Neural progenitor cell (in vitro differentiated cells): ENCODE results near the gene DNASE2B. TPM values are rescaled to one million over a fixed set of nuclear protein-coding genes. Genes with fewer than 3 reads are reported as not detected.
A peak's percentile ranks its signal among the peaks of the same experiment; 100 is the strongest.
"Not testable (repeated sequence)": the region's sequence is repeated elsewhere in the genome, so short reads cannot be mapped to it uniquely, and the experiment has no call there.

ENCODE experiments used
- DNase-seq: peaks from one replicate; pipeline ENCODE4 v3.0.0-alpha.2; 2016; ENCODE audit warnings: low spot score
- H2AFZ ChIP-seq: fragments of 200-600 bp; sonication (generic); replicated peaks from 2 replicates; pipeline ENCODE4 v1.6.1; 2016; ENCODE audit warnings: antibody characterized with exemption
- H3F3A ChIP-seq: fragments of 200-600 bp; sonication (generic); 2 replicates; pipeline ENCODE4 v1.6.1; 2016; ENCODE audit warnings: antibody characterized with exemption, low read depth
- H3K27ac ChIP-seq: fragments of 200-600 bp; sonication (generic); 2 replicates; pipeline ENCODE4 v1.5.1; 2016; ENCODE audit warnings: mild to moderate bottlenecking
- H3K27me3 ChIP-seq: fragments of 200-600 bp; sonication (generic); 2 replicates; pipeline ENCODE4 v1.6.1; 2016; ENCODE audit warnings: mild to moderate bottlenecking, moderate library complexity
- H3K36me3 ChIP-seq: fragments of 200-600 bp; sonication (generic); 2 replicates; pipeline ENCODE4 v1.5.1; 2016
- H3K4me1 ChIP-seq: fragments of 200-600 bp; sonication (generic); 2 replicates; pipeline ENCODE4 v1.6.1; 2016; ENCODE audit warnings: mixed run types
- H3K4me2 ChIP-seq: fragments of 200-600 bp; sonication (generic); 2 replicates; pipeline ENCODE4 v1.6.1; 2016
- H3K4me3 ChIP-seq: fragments of 200-600 bp; sonication (generic); 2 replicates; pipeline ENCODE4 v1.5.1; 2016
- H3K79me2 ChIP-seq: fragments of 200-600 bp; sonication (generic); 2 replicates; pipeline ENCODE4 v1.6.1; 2016; ENCODE audit warnings: low read depth
- H3K9ac ChIP-seq: fragments of 200-600 bp; sonication (generic); 2 replicates; pipeline ENCODE4 v1.6.1; 2016
- H3K9me3 ChIP-seq: fragments of 200-600 bp; sonication (generic); 2 replicates; pipeline ENCODE4 v1.5.1; 2016; ENCODE audit warnings: low read depth
- H4K20me1 ChIP-seq: fragments of 200-600 bp; sonication (generic); 2 replicates; pipeline ENCODE4 v1.6.1; 2016; ENCODE audit warnings: low read depth
- H3K27ac Mint-ChIP-seq: 3 replicates; pipeline ENCODE4 v1.8.0; 2021; ENCODE audit warnings: mixed read lengths
- H3K27me3 Mint-ChIP-seq: 2 replicates; pipeline ENCODE4 v1.8.0; 2022; ENCODE audit warnings: low read depth, mild to moderate bottlenecking, inconsistent platforms, moderate library complexity, mixed read lengths; ENCODE audit not compliant: insufficient read depth
- H3K36me3 Mint-ChIP-seq: 3 replicates; pipeline ENCODE4 v1.8.0; 2021; ENCODE audit warnings: mixed read lengths
- H3K4me1 Mint-ChIP-seq: 3 replicates; pipeline ENCODE4 v1.8.0; 2021; ENCODE audit warnings: mixed read lengths
- H3K4me3 Mint-ChIP-seq: 3 replicates; pipeline ENCODE4 v1.8.0; 2021; ENCODE audit warnings: mild to moderate bottlenecking, moderate library complexity, mixed read lengths
- H3K9me3 Mint-ChIP-seq: 3 replicates; pipeline ENCODE4 v1.8.0; 2020; ENCODE audit warnings: mixed read lengths
- EZH2 ChIP-seq: fragments of 200-600 bp; sonication (generic); IDR thresholded peaks from 2 replicates; pipeline ENCODE4 v1.6.1; 2017; ENCODE audit warnings: antibody characterized with exemption, mild to moderate bottlenecking, moderate library complexity
- EZH2phosphoT487 ChIP-seq: fragments of 200-600 bp; sonication (generic); IDR thresholded peaks from 2 replicates; pipeline ENCODE4 v1.6.1; 2017; ENCODE audit warnings: antibody characterized with exemption
- total RNA-seq: library from RNA; depleted of rRNA; stranded (reverse); fragments of >200 nt; gene quantifications from 2 replicates; pipeline ENCODE4 v1.2.3, GENCODE V29; 2015; ENCODE audit warnings: low replicate concordance
- TF ChIP-seq, protein P1 (sequence below): fragments of 200-600 bp; sonication (generic); IDR thresholded peaks from 2 replicates; pipeline ENCODE4 v1.5.1; 2017; ENCODE audit warnings: antibody characterized with exemption, mild to moderate bottlenecking

The DNASE2B gene
- total RNA-seq, 1 donor from 2014 or later: not detected

DNA sequence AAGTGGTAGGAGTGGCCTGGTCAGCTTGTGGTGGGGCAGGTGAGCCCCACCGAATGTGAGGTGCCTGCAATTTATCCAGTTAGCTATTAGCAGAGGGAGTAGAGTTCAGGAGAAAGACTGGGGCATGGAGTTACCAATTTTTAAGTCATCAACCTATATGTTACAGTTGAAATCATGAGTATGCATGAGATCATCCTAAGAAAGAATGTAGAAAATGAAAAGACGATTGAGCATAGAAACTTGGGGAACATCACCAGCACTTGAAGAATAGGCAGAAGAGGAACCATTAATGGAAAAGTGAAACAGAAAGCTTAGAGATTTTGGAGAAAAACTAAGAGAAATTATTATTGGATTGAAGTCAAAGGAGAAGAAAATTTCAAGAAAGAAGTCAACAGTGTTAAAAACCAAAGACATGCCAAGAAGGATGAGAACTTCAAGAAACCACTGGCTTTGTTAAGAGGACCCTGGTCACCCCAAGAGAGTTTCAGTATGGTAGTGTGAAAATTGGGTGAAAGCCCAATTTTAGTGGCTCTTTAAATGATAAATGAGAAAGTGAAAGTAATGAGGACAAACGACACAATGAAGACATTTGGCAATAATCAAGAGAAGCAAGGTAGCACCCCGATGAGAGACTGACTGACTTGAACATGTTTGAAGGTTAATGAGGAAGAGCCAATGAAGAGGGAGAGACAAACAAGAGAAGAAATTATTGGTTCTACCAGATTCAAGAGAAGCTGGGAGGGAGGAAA is 36.7 kb downstream of the DNASE2B start:
- Histone ChIP-seq H3K27ac (no peak overlapping the region), H3F3A (no peaks in the 10 kb centered on the region), H3K27me3 (no peaks in the 10 kb centered on the region), H3K4me2 (no peak overlapping the region), H2AFZ (no peak overlapping the region), H3K79me2 (no peaks in the 10 kb centered on the region), H3K36me3 (no peaks in the 10 kb centered on the region), H3K4me1 (peaks cover 6% of the 10 kb centered on the region), H3K4me3 (no peak overlapping the region), H4K20me1 (no peaks in the 10 kb centered on the region), H3K9me3 (no peaks in the 10 kb centered on the region), H3K9ac (no peak overlapping the region)
- Mint-ChIP-seq H3K27ac (no peak overlapping the region), H3K4me1 (peaks cover 3% of the 10 kb centered on the region), H3K4me3 (no peak overlapping the region), H3K36me3 (peaks cover 2% of the 10 kb centered on the region), H3K27me3 (peaks cover 2% of the 10 kb centered on the region), H3K9me3 (peaks cover 4% of the 10 kb centered on the region)
- TF ChIP-seq EZH2phosphoT487 (no peak), EZH2 (no peak)
- DNase-seq: no peak

DNA sequence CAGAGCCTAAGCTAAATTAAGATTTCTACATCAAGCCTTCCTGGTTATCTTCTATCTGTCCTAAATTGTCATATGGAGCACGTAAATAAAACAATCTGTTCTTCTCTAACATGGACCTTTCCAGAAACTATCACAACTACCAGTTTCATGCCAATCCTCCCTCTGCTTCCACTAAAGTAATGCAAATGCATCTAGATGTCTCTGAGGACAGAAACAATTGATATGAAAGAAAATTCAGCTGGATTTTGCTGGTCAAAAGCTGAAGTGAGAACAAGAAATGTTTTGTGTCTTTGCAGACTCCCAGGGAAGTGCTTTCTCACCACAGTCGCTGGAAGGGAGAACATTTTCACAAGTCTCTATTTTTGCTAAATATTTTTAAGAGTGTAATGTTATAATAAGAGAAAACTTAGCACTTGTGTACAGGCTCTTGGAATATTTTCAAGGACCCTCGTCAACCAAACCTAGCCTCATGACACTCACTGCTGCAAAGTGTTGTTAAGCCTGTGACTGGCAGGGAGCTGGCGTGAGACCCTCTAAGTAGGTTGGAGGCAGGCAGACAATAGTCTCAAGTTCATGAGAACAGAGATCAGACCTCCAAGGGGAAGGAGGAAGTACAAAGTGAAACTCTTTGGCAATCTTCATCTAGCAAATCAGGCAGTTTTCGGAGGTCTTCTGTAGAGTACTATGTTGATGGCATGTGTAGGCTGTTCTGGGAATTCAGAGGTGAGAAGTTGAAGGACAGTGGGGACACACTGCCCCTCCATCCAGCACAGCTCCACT is 38.8 kb downstream of the DNASE2B start:
- Mint-ChIP-seq H3K27ac (no peak overlapping the region), H3K27me3 (peaks cover 2% of the 10 kb centered on the region), H3K9me3 (no peaks in the 10 kb centered on the region), H3K36me3 (no peaks in the 10 kb centered on the region), H3K4me1 (peaks cover 3% of the 10 kb centered on the region), H3K4me3 (no peak overlapping the region)
- no peak overlapping the region for H2AFZ ChIP-seq
- no peaks in the 10 kb centered on the region for H3K79me2 ChIP-seq
- no peaks in the 10 kb centered on the region for H3K36me3 ChIP-seq
- H3K9ac ChIP-seq: no peak overlapping the region
- no peak overlapping the region for H3K4me2 ChIP-seq
- H3F3A ChIP-seq: no peaks in the 10 kb centered on the region
- no peaks in the 10 kb centered on the region for H3K9me3 ChIP-seq
- H3K4me3 ChIP-seq: no peak overlapping the region
- no peak overlapping the region for H3K27ac ChIP-seq
- TF ChIP-seq EZH2phosphoT487 (no peak), EZH2 (no peak)
- TF ChIP-seq, protein P1, sequence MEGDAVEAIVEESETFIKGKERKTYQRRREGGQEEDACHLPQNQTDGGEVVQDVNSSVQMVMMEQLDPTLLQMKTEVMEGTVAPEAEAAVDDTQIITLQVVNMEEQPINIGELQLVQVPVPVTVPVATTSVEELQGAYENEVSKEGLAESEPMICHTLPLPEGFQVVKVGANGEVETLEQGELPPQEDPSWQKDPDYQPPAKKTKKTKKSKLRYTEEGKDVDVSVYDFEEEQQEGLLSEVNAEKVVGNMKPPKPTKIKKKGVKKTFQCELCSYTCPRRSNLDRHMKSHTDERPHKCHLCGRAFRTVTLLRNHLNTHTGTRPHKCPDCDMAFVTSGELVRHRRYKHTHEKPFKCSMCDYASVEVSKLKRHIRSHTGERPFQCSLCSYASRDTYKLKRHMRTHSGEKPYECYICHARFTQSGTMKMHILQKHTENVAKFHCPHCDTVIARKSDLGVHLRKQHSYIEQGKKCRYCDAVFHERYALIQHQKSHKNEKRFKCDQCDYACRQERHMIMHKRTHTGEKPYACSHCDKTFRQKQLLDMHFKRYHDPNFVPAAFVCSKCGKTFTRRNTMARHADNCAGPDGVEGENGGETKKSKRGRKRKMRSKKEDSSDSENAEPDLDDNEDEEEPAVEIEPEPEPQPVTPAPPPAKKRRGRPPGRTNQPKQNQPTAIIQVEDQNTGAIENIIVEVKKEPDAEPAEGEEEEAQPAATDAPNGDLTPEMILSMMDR: no peak
- peaks cover 6% of the 10 kb centered on the region for H3K4me1 ChIP-seq
- no peak for DNase-seq
- H4K20me1 ChIP-seq: no peaks in the 10 kb centered on the region
- H3K27me3 ChIP-seq: no peaks in the 10 kb centered on the region

DNA sequence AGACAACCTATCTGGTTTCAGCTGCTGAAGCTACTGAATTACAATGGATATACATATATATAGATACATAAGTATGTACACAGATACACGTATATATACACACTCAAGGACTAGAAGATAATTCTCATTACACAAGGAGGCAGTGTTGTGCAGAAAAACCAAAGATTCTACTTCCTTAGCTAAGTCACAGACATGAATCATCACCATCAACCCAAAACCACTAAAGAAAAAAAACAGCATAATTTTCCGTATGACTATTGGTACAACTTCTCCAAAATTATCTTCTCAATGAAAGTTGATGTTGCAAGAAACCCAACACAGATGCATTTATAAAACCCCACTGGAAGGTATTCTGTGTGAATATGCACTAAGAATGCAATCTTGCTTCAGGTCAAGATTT is 44.0 kb downstream of the DNASE2B start:
- Histone ChIP-seq H3K4me1 (no peaks in the 10 kb centered on the region), H2AFZ (no peak overlapping the region), H3K27me3 (no peaks in the 10 kb centered on the region), H4K20me1 (no peaks in the 10 kb centered on the region), H3K9ac (no peak overlapping the region), H3K9me3 (no peaks in the 10 kb centered on the region), H3K4me3 (no peak overlapping the region), H3K4me2 (no peak overlapping the region), H3K36me3 (no peaks in the 10 kb centered on the region), H3F3A (no peaks in the 10 kb centered on the region), H3K27ac (no peak overlapping the region), H3K79me2 (no peaks in the 10 kb centered on the region)
- DNase-seq: peak; percentile 6
- TF ChIP-seq EZH2 (no peak), EZH2phosphoT487 (no peak)
- TF ChIP-seq, protein P1: peak; percentile 41
- Mint-ChIP-seq H3K36me3 (no peaks in the 10 kb centered on the region), H3K9me3 (no peaks in the 10 kb centered on the region), H3K27ac (no peak overlapping the region), H3K4me3 (no peak overlapping the region), H3K27me3 (peaks cover 3% of the 10 kb centered on the region), H3K4me1 (no peaks in the 10 kb centered on the region)

DNA sequence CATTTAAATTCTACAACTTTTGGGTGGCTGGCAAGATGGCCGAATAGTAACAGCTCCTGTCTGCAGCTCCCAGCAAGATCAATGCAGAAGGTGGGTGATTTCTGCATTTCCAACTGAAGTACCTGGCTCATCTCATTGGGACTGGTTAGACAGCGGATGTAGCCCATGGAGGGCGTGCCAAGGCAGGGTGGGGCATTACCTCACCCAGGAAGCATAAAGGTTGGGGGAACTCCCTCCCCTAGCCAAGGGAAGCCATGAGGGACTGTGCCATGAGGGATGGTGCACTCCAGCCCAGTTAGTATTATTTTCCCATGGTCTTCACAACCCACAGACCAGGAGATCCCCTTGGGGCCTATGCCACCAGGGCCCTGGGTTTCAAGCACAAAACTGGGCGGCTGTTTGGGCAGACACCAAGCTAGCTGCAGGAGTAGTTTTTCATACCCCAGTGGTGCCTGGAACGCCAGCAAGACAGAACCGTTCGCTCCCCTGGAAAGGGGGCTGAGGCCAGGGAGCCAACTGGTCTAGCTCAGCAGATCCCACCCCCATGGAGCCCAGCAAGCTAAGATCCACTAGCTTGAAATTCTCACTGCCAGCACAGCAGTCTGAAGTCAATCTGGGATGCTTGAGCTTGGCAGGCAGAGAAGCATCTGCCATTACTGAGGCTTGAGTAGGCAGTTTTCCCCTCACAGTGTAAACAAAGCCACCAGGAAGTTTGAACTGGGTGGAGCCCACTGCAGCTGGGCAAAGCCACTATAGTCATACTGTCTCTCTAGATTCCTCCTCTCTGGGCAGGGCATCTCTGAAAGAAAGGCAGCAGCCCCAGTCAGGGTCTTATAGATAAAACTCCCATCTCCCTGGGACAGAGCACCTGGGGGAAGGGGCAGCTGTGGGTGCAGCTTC is 44.7 kb downstream of the DNASE2B start:
- not testable (repeated sequence) for DNase-seq, H3K9me3 Mint-ChIP-seq, H3K36me3 ChIP-seq, H3K9ac ChIP-seq, H2AFZ ChIP-seq, H3K27ac ChIP-seq, H3K27me3 ChIP-seq, H3K4me1 Mint-ChIP-seq, H3K9me3 ChIP-seq, H3K79me2 ChIP-seq, H3K27ac Mint-ChIP-seq, H4K20me1 ChIP-seq, H3K27me3 Mint-ChIP-seq, H3F3A ChIP-seq, H3K4me1 ChIP-seq, H3K36me3 Mint-ChIP-seq, H3K4me2 ChIP-seq, H3K4me3 ChIP-seq
- peak overlapping the region; percentile 56 for H3K4me3 Mint-ChIP-seq

DNA sequence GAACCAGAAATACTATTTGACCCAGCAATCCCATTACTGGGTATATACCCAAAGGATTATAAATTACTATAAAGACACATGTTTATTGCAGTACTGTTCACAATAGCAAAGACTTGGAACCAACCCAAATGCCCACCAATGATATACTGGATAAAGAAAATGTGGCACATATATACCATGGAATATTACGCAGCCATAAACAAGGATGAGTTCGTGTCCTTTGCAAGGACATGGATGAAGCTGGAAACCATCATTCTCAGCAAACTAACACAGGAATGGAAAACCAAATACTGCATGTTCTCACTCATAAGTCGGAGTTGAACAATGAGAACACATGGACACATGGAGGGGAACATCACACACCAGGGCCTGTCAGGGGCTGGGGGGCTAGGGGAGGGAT is 50.4 kb downstream of the DNASE2B start:
- not testable (repeated sequence) for DNase-seq, H2AFZ ChIP-seq, H3K9me3 ChIP-seq, H4K20me1 ChIP-seq, H3K4me3 Mint-ChIP-seq, H3K4me1 Mint-ChIP-seq, H3K27ac Mint-ChIP-seq, H3K4me1 ChIP-seq, H3K36me3 ChIP-seq, H3K36me3 Mint-ChIP-seq, H3K27me3 ChIP-seq, H3K4me2 ChIP-seq, H3K27ac ChIP-seq, H3F3A ChIP-seq, H3K9me3 Mint-ChIP-seq, H3K79me2 ChIP-seq, H3K9ac ChIP-seq, H3K27me3 Mint-ChIP-seq, H3K4me3 ChIP-seq
